22Rv1 (cell line): ENCODE data around the gene OPN1MW.
"Not testable (repeated sequence)": the region's sequence is repeated elsewhere in the genome, so short reads cannot be mapped to it uniquely, and the experiment has no call there.

Experiments used
- ZFX ChIP-seq: fragments of 450-650 bp; IDR thresholded peaks from 2 replicates; pipeline ENCODE4 v1.6.1; 2017; ENCODE audit warnings: antibody characterized with exemption, borderline replicate concordance
- TF ChIP-seq, protein P1 (sequence below): fragments of 450-650 bp; IDR thresholded peaks from 2 replicates; pipeline ENCODE4 v1.5.1; 2017; ENCODE audit warnings: mild to moderate bottlenecking

GRCh38 chrX:154219456-154219855 lies 37.1 kb downstream of the OPN1MW start, which contains the start of gene OPN1MW2:
- TF ChIP-seq, protein P1, sequence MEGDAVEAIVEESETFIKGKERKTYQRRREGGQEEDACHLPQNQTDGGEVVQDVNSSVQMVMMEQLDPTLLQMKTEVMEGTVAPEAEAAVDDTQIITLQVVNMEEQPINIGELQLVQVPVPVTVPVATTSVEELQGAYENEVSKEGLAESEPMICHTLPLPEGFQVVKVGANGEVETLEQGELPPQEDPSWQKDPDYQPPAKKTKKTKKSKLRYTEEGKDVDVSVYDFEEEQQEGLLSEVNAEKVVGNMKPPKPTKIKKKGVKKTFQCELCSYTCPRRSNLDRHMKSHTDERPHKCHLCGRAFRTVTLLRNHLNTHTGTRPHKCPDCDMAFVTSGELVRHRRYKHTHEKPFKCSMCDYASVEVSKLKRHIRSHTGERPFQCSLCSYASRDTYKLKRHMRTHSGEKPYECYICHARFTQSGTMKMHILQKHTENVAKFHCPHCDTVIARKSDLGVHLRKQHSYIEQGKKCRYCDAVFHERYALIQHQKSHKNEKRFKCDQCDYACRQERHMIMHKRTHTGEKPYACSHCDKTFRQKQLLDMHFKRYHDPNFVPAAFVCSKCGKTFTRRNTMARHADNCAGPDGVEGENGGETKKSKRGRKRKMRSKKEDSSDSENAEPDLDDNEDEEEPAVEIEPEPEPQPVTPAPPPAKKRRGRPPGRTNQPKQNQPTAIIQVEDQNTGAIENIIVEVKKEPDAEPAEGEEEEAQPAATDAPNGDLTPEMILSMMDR, result not testable (repeated sequence)
- not testable (repeated sequence) for TF ChIP-seq ZFX
